RPMI7951 (cell line): ENCODE measurements around the gene SMPD1. TPM values are rescaled to one million over a fixed set of nuclear protein-coding genes. Genes with fewer than 3 reads are reported as not detected.

ENCODE experiments used
- DNase-seq: peaks from one replicate; pipeline ENCODE4 v3.0.0-alpha.2; 2012; ENCODE audit warnings: low read depth
- total RNA-seq: library from RNA; depleted of rRNA; stranded (reverse); fragments of >200 nt; shearing (Covaris generic); gene quantifications from 2 replicates; pipeline ENCODE4 v1.2.3, GENCODE V29; 2014; rRNA removed

SMPD1 gene
- total RNA-seq = 40.0 and 45.3 TPM in 2 replicates

DNA sequence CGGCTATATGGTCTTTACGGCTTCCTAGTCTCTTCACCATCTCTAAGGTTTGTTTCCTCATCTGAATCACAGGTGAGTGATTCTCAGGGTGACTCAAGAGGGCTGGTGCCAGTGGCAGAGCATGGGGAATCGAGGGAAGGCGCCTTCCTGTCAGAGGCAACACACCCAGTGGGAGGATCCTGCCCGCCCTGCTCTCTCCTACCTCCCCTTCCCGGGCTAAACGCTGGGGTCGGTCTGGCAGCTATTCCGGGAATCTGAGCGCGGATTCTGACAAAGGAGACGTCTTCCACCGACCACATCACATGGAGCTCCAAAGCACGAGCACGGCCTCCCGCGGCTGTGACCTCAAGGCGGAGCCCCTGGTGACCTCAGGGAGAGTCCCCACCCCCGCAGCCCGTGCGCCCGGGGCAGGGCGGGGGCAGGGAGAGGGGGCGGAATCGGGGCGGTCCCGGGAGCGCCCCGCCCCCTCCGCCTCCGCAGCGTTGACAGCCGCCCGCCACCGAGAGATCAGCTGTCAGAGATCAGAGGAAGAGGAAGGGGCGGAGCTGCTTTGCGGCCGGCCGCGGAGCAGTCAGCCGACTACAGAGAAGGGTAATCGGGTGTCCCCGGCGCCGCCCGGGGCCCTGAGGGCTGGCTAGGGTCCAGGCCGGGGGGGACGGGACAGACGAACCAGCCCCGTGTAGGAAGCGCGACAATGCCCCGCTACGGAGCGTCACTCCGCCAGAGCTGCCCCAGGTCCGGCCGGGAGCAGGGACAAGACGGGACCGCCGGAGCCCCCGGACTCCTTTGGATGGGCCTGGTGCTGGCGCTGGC, at the start of gene SMPD1:
SMPD1 (plus strand) TSS at position 570 of the 813 bp plus-strand sequence; CDS start at position 695, 125 bp downstream.
- peak; percentile 85 for DNase-seq

DNA sequence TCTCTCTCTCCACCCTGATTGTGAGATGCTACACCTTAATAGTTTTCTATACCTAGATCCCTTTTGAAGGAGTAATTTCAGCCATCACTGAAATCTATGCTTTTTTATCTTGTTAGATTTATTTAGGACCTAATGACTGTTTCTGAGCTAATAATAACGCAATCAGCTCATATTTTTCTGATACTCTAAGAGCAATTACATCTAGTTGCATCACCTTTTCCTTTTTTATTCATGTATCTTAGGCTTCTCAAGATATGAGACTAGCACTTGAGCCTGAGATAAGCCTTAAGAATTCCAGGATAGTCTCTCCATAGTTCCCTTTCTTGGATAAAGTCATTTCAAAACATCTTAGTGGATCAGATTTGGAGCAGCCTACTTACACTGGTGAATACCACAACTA, 44.9 kb upstream of the SMPD1 start:
- DNase-seq = no peak

DNA sequence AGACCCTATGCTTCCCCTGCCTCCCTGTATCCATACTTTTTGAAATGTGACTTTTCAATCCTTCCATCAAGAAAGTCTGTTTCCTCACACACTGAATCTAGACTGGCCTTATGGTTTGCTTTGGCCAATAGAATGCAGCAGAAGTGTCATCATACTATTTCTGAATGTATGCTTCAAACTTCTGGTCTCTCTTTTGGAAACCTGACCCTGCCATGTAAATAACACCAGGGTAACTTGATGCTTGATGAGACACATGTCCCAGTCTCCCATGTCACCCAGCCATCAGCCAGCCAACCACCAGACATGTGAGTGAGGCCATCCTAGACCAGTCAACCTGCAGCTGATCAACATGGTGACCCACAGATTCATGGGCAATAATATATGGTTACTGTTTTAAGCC, 40.2 kb upstream of the SMPD1 start:
- no peak for DNase-seq

DNA sequence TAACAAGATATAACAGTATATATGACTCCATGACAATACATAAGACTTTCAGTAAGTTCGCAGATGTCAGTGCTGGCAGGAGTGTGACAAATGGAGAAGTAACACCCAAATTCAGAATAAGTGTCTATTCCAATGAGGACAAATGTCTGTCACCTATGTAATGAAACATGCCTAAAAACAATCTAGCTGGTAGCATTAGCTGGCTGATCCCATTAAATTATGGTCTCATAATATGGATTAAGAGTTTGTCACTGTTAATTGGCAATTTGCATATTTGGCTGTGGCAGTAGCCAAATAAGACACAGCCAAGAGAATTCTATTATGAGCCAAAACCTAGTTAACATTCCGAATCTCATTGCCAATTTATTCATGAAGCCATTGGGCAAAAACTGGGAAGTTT, 39.8 kb upstream of the SMPD1 start:
- no peak for DNase-seq

DNA sequence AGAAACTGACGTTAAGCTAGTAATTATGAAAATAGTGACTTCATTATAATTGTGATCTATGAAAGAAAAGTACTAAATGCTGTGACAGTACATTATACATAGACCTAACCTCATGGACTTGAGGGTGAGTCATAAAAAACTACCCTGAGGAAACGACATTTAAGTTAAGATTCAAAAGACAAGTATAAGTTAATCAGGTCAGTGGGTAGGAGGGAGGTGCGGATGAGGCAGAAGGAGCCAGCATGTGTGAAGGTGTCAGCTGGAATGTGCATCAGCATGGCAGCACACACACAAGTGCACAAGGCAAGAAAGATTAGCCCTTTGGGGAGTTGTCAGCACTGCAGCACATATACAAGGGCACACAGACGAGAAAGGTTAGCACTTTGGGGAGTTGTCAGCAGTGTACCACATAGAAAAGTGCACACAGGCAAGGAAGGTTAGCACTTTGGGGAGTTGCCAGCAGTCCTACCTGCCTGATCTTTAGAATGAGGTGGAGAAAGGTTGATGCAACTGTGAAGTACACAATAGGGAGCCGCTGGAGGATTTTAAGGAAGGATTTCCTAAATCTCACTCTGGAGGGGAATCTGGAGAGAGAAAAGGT, 38.4 kb upstream of the SMPD1 start:
- DNase-seq = peak; percentile 54

DNA sequence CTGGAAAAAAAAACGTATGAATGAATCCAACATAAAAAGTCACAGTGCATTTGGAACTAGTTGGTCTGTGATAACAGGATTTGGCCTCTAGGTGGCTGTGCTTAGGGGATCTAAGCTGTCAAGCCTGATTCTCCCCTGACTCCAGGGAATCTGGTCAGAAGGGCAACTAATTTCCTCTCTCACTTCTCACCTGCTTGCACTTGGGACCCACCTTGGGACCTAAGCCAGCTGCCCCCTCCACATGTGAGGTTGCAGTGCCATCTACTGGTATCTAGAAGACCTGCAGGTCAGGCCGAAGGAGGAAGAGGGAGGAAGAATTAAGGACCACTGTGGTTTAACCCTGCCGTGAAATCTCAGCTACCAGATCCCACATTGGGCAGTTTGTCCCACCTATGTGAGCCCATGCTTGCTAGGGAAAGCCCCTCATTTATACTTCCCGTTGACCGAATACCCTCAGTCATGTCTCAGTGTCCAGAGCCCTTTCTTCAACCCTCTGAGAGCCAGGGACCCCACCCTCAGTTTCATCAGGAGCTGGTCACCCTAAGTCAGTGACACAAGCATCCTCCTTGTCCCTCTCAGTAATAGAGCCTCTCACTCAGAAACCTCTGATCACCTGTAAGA, 36.8 kb upstream of the SMPD1 start:
- DNase-seq = peak; percentile 42

DNA sequence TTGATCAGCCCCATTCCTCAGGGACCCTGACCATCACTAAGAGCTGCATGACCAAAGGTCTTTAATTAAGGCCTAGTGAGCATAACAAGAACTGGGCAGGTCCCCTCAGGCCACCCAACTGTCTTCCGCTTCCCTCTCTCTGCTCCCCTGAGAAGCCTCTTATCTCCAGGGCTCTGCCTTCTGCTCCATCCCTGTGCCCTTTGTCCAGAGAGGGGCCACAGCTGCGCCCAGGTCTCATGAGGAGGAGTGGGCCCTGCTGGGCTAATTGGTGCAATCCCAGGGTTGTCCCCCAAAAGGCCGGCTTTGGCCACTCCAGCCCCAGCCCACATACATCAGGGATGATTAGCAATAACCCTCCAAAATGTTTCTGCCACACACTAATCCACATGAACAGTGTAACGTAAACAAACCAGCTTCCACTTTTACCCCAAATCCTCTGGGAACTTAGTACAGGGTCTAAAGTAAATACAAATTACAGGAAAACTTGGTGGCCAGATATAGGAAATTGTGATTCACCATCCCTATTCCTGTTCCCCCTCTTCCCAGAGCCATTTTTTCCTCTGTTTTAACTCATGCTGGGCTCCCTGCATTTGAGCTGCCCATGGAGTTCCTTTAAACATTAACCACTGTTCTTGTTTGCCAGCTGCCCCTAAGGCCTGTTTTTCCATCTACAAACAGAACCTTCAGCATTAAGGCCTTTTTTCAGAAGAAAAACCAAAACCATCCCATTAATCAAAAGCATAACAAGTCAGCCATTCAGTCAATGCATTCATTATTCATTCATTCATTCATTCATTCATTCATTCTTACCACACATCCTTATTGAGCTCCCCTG, 35.4 kb upstream of the SMPD1 start:
- DNase-seq = peak; percentile 28

DNA sequence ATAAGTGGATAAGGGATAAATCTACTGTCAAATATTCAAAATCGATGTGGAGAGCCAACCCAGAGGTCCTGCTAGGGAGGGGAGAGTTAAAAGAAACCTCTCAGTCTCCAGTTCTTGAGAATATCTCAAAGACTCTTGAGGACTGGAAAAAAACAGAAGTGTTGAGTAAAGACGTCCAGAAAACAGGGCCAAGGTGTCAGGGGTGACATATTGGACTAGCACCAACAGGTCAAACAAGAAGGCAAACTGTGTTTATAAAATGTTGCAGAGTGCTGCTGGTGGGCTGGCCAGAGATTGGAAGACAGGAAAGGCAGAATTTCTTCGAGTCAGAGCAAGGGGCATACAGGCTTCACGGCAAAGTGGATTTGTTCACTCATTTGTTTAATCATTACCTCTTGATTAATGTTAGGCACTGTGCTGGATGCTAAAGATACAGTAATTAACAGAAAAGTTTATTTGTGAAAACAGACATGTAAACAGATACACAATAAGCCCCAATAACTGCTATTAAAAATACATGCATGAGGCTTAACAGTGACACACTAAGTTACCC, 33.7 kb upstream of the SMPD1 start:
- DNase-seq = no peak

DNA sequence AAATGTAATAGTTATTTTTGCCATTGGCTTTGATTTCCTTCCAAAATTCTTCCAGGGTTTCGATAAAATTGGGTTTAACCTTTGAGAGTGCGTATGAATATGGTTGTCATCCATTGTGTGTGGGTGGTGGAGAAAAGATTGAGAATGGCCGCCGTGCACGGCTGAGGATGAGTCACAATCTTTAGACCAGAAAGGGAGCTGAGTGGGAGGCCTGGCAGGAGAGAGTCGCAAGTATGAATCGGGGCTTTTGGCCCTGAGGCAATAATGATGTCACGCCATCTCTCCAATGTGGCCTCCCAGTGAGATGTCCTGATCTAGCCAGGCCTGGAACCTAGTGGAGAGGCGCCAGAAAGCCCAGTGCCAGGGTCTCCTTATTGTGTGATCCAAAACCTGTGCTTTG, 33.1 kb upstream of the SMPD1 start:
- DNase-seq = peak; percentile 96

DNA sequence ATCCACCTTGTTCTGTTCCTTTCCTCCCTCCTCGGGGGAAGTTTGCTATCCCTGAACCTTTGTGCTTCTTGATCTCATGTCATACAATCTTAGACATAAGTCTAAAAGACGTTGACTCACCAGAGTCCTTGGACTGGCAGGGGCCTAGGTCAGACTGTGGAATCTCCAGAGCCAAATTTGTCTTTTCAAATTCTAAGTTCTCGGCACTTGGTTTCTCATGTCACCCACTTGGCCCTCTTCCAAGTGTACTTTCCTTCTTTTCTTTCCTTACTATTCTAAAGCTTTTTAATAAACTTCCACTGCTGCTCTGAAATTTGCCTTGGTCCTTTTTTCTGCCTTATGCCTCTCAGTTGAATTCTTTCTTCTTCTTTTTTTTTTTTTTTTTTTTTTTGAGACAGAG, 30.1 kb upstream of the SMPD1 start:
- DNase-seq = peak; percentile 15

DNA sequence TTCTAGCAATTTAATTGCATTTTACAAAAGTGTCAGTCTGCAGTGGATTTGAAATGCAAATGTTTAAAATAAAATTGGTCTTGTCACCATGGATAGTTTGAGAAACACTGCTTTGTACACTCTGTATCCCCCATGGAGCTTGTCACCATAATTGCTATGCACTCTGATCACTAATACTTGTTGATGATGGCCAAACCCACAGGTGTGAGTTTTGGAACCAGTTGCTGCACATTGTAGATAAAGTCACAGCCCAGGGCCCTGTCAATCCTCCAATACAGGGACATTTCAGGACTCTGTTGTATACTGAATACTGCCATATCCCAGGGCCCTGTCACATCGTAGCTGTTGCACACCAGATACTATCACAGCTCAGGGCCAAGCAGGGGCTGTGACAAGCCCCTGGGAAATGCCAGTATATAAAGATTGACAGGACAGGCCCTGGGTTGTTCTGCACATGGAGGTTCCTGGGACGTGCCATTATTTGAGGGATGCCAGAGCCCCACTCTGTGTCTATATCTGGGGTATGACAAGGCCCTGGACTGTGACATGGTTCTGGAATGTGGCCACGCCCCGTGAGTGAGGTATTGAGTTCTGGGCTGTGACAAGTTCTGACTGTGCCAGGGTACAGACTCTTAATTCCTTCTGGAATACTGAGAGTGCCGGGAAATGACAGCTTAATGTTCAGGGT, 27.9 kb upstream of the SMPD1 start:
- DNase-seq = no peak

DNA sequence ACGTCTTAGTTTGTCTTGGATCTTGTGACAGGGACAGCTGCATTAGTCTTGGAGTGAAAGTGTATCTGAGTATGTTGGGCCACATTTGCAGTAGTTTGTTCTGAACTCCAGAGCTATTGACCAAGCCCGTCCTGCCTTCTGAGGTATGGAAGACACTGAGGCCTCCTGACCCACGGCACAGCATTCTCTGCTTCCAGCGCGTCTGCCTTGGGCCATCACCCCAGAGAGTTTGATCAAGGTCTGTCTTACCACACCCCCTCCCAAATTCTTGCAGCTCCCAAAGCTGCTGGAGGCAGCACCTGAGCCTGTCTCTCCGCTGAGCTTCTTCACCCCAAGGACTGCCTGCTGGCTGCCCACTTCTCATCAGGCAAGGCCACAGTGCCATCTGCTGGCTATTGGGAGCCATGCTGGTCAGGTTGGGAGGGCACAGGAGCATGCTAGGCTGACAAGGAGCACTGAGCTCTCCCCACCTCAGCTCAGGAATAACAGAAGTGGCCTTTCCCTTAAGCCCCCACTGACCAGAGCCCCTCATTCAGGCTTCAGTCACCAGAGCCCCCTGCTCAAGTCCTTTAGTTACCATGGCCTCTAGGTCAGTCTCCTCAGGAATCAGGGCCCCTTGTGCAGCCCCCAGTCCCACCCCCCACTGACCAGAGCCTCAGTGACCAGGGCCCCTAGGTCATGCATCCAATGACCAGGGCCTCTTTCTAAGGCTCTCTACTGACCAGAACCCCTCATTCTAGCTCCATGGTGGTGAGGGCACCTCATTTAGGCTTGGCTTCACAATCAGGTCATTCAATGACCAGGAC, 27.2 kb upstream of the SMPD1 start:
- DNase-seq = peak; percentile 73

DNA sequence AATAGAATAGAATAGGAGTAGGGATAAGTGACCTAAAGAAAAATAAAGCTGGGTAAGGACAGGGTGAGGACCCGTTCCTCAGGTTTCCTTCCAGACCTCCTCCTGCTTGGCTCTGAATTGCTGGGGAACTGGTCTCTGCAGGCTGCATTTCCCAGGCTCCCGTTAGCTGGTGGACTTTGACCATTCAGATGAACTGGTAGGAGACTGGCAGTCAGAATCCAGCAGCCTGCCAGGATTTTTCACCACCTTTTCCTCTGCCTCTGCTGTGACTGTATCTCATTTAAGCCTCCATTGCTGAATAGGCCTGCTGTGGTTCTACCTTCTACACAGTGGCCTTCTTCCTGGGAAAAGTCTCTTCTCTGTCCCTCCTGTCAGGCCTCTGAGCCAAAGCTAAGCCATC, 24.6 kb upstream of the SMPD1 start:
- DNase-seq = no peak

DNA sequence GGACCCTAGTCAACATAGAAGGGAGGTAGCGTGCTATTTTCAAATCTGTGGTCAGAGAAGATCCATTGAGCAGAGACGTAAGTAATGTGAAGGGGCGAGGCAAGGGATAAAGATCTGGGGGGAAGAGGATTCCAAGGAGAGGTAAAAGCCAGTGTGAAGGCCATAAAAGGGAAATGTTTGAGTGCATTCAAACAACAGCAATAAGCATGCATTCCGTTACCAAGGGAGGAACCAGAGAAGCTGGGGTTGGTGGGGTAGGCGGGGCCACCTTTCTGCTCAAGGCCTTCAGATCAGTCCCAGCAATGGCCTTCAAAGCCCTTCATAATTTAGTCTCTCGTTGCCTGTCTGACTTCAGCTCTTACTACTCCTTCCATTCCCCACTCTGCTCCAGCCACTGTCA, 18.4 kb upstream of the SMPD1 start:
- no peak for DNase-seq

DNA sequence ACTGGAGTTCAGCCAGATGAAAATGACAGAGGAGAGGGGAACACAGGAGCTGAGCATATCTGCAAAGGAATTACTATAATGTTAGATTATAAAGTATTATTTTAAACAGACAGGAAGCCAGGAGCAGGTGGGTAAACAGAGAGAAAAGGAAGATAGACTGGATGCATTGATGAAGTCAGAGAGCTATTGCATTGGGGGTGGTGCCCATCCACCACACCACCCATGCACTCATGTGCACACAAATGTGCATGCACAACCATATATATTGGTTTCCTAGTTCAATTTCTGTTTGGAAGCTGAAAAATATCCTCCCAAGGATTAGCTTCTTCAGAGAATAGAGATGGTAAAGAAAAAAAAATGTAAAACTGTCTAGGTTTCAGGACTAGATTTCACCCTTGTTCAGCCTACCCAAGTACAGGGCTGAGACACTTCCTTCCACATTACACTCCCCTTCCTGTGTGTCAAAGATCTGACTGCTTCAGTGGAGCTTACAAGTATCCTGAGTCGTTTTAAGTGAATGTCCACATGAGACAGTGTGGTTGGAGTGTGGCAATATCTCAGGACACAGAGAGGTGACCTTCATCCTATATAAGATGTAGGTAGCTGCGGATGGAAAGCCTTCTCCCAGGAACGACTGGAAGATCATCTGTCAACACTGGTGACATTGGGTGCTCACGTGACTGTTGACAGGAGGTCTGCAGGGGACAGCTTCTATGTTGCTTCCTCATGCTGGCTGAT, 12.2 kb upstream of the SMPD1 start:
- no peak for DNase-seq

DNA sequence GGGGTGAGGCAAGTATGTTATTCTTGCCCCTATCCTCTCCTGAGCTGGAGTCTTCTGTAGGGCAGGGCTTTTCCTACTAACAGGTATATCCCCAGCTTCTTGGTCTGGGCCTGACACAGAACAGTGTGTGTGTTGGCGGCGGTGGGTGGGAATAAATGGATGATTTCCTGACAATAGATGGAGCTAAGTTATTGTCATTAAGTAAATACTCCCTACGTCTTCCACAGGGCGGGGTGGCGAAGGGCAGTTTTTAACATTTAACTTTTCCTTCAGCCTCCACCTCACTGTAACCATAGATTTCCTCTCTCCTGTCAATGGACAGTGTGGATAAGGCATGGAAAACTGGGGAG, 11.7 kb upstream of the SMPD1 start:
- no peak for DNase-seq

DNA sequence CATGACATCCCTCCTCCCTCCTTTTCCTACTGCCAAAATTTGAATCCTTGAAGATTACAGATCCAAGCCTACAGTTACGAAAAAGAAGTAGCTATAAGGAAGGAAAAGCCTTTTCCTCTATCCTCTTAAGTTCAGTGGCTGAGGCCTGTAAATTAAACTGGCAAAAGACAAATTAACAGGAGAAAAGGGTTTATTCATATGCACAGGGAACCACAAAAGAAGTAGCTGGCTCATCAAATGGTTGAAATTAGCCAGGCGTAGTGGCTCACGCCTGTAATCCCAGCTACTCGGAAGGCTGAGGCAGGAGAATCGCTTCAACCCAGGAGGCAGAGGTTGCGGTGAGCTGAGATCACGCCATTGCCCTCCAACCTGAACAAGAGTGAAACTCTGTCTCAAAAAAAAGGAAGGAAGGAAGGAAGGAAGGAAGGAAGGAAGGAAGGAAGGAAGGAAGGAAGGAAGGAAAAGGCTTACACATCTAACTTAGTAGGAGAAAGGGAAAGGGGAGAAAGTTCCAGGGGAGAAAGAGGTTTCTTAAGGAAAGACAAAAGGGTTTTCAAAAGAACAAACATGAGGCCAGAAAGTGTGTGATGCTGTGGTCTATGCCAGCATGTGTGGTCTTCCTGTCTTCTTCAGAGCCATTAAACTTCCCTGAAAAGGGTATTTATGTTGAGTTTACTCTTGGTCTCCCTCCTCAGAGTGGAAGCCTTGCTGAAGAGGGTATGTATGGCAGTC, 5.1 kb upstream of the SMPD1 start:
- no peak for DNase-seq

DNA sequence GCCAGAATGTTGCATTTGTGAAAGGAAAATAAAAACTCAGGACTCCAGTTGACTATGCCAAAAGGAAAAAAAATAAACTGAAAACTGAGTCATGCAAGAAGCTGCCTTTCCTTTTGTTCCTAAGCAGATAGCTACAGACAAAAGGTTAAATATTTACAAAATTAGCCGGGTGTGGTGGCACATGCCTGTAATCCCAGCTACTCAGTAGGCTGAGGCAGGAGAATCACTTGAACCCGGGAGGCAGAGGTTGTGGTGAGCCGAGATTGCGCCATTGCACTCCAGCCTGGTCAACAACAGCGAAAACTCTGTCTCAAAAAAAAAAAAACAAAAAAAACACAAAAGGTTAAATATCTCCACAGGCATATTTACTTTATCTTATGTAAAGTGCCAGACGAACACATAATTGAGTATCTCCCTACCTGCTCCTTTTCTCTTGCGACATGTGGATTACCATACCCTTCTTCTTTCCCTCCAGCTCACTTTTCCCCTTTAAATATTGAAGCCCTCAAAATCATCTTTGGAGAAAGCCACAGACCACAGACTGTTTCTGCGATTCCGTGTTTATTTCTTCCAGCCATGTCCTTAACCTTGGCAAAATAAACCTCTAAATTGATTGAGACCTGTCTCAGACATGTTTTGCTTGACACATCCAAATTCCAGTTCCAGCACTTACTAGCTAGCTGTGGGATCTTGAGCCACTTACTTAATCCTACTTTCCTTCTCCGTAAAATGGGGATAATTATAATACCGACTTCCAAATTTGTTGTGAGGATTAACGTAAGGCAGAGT, 2.3 kb upstream of the SMPD1 start:
- DNase-seq = peak; percentile 15
